ENCODE results near the gene PXDC1.
"Not testable (repeated sequence)": the region's sequence is repeated elsewhere in the genome, so short reads cannot be mapped to it uniquely, and the experiment has no call there.

The PXDC1 gene

DNA sequence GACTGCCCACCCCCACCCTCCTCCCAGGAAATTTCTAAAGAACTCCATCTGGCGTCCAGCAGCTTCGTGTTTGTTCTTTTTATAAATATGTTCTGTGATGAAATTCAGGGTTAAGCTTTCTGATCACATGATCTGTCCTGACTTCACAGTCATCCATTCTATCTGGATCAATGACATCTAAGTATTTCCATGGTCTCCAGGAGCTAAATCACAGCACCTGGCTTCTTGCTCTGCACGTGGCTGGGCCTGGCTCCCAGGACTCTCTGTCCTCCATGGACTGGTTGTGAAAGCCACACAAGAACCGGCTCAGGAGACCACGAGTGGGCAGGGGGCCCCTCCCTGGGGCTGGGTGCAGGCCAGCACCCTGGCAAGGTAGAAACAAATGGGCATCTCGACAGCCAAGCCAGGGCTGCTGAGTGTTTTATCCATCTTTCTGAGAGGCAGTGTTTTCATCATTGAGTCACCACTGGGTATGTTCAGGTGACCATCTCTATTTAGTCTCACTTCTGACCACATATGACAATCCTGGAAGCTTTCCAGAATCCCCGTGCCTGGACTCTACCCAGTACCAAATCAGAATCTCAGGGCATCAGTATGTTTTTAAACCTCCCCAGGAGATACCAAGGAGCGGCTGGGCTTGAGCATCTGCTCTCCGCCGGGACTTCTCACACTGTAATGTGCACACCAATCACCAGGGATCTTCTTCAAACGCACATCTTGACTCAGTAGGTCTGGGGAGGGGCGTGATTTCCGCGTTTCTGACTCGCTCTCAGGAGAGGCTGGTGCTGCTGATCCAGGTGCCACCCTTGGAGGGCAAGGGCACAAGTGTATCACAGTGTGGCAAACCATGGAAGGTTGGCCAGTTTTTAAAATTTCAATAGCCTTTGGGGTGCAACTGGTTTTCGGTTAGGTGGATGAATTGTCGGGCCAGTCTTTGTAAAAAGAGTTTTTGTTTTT, 31.6 kb upstream of the PXDC1 start:
- no peak for DNase-seq (ENCODE audit: low read depth)

DNA sequence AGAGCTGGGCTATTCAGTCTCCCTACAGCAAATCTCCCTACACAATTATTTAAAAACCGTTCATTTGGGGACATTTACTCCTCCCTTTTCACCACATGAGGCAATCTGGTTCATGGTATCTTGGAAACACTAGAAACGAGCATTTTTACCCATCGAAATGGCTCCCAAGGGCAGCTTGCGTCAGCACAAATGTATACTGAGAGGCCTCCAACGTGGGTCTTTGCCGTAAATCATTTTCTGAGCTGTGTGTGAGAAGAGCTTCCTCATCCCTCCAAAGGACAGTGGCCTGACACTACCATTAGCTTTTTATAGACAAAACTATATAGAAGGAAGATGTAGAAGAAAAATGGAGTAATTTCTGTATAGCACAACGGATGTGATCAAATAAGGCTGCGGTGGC, 30.0 kb upstream of the PXDC1 start:
- no peak for DNase-seq (ENCODE audit: low read depth)

GRCh38 chr6:3779574-3779849, 28.0 kb upstream of the PXDC1 start:
- DNase-seq (ENCODE audit: low read depth) = no peak

DNA sequence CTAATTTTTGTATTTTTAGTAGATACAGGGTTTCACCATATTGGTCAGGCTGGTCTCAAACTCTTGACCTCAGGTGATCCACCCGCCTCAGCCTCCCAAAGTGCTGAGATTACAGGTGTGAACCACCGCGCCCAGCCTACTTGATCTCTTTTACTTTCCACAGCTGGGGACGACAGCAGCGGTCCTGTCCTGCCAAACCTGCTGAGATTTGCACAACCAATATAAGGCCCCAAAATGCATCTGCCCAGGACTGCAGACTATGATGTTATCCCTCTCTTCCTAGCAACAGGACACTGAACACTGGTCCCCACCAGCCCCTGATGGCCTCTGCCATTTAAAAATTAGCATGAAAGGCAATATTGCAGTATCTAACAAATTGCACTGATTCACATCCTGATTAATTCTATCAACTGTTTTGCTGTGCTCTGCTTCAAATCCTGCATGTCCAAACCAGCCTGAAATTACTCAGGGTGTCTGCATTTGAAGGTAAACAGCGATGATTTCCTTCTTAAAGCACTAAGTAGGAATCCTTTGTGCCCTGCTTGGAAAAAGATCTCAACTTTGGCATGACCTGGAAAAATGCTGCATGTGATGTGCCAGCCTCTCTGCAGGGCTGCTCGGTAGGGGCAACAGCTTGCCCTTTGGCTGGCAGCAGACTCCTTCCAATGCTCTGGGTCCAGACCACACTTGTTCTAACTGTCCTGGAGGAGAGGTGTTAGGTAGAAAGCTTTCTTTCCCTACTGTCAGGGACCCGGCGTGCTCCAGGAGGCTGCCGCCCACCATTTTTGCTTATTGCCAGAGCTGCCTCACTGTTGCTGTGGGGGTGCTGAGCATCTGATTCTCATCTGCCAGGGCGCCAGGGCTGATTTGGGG, 27.4 kb upstream of the PXDC1 start:
- no peak for DNase-seq (ENCODE audit: low read depth)

DNA sequence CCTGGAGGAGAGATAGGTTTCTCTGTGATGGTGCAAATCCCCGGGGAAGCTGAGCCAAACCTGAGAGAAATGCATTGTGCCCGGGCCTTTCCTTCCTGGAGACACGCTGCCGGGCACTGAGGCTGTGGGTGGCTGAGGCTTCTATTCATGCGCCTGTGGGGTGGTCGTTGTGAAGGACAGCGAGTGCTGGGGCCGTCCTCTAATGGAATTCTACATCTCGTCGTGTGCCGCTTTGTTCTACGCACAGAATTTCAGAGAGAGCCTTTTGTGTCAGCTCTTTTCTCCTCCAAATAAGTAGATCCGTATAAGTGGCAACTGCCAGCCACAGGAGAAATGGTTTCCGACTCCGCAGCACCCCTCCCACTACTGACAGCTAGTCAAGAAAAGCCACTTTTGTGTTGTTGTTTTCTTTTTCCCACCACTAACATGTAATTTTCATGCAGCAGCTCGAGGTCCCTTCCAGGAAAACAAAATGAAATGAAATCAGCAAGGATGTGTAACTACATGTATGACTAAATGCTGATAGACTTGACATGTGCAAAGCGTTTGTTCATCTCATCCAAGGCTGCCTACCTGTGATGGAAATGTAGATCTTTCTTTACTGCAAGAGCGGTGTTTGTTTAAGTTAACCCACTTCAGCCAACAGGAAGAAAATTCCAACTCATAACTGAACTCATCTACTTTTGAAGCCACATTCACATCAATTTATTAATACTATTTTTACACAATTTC, 26.4 kb upstream of the PXDC1 start:
- DNase-seq (ENCODE audit: low read depth) = no peak

DNA sequence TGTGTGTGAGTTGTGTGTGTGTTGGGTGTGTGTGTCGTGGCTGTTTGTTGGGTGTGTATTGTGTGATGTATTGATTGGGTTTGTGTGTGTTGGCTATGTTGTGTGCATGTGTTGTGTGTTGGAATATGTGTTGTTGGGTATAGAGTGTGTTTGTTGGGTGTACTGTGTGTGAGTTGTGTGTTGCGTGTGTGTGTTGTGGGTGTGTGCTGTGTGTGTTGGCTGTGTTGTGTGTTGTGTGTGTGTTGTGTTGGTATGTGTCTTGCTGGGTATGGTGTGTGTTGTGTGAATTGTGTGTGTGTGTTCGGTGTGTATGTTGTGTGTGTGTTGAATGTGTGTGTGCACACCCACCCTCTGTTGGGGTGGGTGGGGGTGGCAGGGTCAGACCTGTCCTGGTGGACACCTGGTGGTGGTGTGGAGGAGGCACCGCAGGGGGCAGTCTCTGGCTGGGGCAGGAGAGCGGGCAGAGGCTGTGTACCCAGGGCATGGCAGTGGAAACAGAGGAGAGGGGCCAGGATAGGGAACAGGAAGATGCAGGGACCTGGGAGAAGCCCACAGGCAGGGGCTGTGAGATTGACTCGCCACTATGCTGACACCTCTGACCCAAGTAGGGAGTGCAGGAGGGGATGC, 25.5 kb upstream of the PXDC1 start:
- no peak for DNase-seq (ENCODE audit: low read depth)

DNA sequence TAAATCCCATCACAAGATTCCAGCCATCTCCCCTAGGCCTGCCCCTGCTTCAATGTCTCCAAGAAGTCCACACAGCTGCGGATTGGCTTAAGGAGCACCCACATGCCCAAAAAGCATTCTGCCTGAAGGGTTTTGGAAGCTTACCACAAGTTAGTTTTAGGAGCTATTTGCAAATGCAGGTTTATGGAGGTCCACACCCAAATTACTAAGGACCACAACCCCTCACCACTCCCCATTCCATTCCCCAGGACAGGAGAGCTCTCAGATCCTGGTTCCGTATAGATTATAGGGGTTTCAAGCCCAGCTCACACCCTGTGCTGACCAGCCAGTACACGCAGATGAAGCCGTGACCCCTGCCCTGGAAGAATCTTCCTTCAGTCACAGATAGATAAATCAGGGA, 24.3 kb upstream of the PXDC1 start:
- no peak for DNase-seq (ENCODE audit: low read depth)

DNA sequence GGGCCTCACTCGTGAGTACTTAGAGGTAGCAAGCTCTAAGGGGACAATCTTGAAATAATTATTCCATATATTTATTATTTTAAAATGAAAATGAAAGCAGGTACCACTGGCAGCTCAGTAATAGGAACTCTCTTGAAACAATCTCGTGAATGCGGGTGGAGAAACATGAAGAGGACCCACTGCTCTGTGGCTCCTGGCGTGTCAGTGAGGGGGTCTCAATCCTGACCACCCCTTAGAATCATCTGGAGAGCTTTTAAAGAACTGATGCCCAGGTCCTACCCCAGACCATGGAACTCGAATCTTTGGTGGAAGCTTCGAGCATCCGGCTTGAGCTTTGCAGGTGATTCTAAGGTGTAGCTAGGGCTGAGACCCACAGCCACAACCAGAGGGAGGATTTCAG, 23.9 kb upstream of the PXDC1 start:
- DNase-seq (ENCODE audit: low read depth) = no peak

- DNase-seq (ENCODE audit: low read depth) = no peak
Measured at GRCh38 chr6:3773678-3774298, 22.3 kb upstream of the PXDC1 start.

DNA sequence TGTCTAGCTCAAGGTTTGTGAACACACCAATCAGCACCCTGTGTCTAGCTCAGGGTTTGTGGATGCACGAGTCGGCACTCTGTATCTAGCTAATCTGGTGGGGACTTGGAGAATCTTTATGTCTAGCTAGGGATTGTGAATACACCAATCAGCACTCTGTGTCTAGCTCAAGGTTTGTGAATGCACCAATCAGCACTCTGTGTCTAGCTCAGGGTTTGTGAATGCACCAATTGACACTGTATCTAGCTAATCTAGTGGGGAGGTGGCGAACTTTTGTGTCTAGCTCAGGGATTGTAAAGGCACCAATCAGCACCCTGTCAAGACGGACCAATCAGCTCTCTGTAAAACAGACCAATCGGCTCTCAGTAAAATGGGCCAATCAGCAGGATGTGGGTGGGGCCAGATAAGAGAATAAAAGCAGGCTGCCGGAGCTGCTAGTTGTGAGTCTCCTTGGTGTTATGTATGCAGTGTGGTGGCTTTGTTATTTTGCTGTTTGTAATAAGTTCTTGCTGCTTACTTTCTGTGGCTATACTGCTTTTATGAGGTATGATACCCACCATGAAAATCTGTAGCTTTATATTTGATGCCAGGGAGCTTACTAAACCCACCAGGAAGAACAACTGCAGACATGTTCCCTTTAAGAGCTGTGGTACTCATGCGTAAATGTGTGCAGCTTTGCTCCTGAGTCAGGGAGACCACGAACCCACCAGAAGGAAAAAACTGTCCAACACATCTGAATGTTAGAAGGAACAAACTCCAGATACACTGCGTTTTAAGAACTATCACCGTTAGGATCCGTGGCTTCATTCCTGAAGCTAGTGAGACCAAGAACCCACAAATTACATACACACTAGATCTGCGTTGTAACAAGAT, 20.9 kb upstream of the PXDC1 start:
- DNase-seq (ENCODE audit: low read depth) = not testable (repeated sequence)

- DNase-seq (ENCODE audit: low read depth) = no peak
Measured at GRCh38 chr6:3771407-3772011, 20.0 kb upstream of the PXDC1 start.

- no peak for DNase-seq (ENCODE audit: low read depth)
Measured at GRCh38 chr6:3770023-3770720, 18.7 kb upstream of the PXDC1 start.

DNA sequence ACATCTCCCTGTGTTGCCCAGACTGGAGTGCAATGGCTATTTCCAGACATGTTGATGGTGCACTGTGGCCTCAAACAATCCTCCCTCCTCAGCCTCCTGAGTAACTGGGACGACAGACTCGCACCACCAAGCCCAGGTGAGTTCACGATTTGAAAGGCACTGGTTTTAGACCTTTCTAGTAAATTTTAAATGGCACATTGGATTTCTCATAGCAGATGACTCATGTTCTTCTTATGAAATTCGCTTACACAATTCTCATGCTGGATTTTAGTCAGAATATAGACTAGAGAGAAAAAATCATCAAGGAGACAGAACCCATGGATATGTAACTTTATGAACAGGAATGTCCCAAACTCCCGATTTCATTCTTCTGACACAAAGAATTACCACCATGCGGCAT, 18.1 kb upstream of the PXDC1 start:
- DNase-seq (ENCODE audit: low read depth) = no peak

DNA sequence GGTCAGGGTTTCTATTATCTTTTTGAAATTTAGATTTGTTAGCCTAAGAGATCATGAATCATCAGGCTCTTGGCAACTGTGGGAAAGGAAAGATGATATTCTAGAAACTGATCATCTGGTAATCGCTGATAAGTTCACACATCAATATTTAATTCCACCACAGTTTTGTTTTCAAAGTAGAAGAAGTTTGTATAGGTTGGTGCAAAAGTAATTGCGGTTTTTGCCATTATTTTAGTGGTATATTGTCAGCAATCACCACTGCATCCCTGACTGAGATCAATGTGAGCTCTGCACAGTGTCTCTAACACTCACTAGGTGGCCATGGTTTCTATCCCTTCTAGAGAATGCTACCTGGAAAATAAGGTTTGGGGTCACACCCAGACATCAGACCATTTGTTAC, 17.0 kb upstream of the PXDC1 start:
- DNase-seq (ENCODE audit: low read depth) = no peak

- DNase-seq (ENCODE audit: low read depth) = not testable (repeated sequence)
Measured at GRCh38 chr6:3767483-3767882, 16.0 kb upstream of the PXDC1 start.

DNA sequence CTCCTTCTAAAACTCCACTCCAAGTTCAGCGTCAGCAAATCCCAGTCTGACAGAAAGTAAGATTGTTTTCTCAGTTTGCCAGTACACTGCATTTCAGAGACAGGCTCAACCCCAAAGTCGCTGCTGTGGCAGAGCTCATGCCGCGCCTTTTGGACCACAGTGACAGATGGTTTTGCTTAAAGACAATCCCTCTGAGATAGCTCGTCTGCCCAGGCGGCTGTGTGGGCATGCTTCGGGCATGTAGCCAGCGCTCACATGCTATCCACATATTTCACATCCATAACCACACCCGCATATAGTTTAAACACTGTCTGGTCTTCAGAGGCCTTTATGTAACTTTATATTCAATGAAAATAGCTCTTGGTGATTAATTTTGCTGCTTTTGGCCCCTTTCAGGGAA, 14.7 kb upstream of the PXDC1 start:
- no peak for DNase-seq (ENCODE audit: low read depth)

- no peak for DNase-seq (ENCODE audit: low read depth)
Measured at GRCh38 chr6:3765415-3765814, 13.9 kb upstream of the PXDC1 start.

- DNase-seq (ENCODE audit: low read depth) = no peak
Measured at GRCh38 chr6:3764516-3765335, 13.2 kb upstream of the PXDC1 start.

GRCh38 chr6:3762852-3763251, 11.3 kb upstream of the PXDC1 start:
- no peak for DNase-seq (ENCODE audit: low read depth)

All from activated T-cell treated with anti-CD3 and anti-CD28 coated beads for 24 hours (primary cell).